Measurements from ENCODE around the gene HMGXB4. TPM values are rescaled to one million over a fixed set of nuclear protein-coding genes. Genes with fewer than 3 reads are reported as not detected.

The HMGXB4 gene
- total RNA-seq, 4 donors from 2014 or later = 14.0 to 43.4 (median 26.2) TPM

DNA sequence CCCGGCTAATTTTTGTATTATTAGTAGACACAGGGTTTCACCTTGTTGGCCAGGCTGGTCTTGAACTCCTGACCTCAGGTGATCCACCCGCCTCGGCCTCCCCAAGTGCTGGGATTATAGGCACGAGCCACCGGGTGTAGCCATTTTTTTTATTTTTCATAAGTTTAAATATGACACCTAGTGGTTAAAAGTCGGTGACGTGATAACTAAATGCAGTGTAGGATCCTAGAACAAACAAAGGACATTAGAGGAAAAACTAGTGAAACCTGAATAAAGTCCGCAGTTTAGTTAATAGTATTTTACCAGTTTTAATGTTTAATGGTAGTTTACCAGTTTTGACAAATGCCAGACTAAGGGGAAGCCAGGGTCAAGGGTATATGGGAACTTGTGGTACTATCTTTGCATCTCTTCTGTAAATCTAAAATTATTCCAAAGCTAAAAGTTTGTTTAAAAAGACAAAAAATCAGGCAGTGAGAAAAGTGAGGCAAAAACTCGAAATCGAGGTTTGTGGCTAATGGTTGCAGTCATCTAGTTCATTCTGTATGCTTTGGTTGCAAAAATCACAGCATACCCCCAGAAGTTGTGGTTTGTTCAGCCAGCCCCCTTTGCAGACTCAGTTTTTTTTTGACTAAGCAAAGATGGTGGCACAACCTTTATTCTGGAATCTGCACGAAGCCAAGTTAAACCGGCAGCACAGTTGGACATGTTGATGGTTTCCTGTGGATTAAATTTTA lies 72.0 kb downstream of the HMGXB4 start:
- intact Hi-C loops (cut with DNase I; ENCODE audit: low total_unique reads) (no loop called here), in situ Hi-C loops (cut with MboI; ENCODE audit: low pct_ligation_motif_present in 1 of 4, low pct_unique_long_range_greater_than_20kb in 1 of 4, low sequenced_read_pairs in 3 of 4) (no loop called here)
- Histone ChIP-seq H3K36me3 (peaks cover 0 to 62% (median 19%) of the 10 kb centered on the region in 4 donors), H3K4me1 (peaks cover 0 to 14% (median 6%) of the 10 kb centered on the region in 4 donors), H3K27ac (peak overlapping the region; percentile 71 to 84 (median 76)), H3K27me3 (no peaks in the 10 kb centered on the region), H3K4me3 (no peak overlapping the region), H3K9me3 (no peaks in the 10 kb centered on the region)
- WGBS, 2 donors (ENCODE audit: low coverage in 1 of 2) = 70 to 75% methylated on average over 10 to 12 of the region's 12 CpGs
- DNase-seq = no peak
- TF ChIP-seq EP300 (IDR thresholded peaks at IDR 0.05; ENCODE audit: low read depth) = no peak
- no peak for TF ChIP-seq POLR2AphosphoS5 (IDR thresholded peaks at IDR 0.05)
- TF ChIP-seq POLR2A (IDR thresholded peaks at IDR 0.05) = no peak
- TF ChIP-seq, protein P1, sequence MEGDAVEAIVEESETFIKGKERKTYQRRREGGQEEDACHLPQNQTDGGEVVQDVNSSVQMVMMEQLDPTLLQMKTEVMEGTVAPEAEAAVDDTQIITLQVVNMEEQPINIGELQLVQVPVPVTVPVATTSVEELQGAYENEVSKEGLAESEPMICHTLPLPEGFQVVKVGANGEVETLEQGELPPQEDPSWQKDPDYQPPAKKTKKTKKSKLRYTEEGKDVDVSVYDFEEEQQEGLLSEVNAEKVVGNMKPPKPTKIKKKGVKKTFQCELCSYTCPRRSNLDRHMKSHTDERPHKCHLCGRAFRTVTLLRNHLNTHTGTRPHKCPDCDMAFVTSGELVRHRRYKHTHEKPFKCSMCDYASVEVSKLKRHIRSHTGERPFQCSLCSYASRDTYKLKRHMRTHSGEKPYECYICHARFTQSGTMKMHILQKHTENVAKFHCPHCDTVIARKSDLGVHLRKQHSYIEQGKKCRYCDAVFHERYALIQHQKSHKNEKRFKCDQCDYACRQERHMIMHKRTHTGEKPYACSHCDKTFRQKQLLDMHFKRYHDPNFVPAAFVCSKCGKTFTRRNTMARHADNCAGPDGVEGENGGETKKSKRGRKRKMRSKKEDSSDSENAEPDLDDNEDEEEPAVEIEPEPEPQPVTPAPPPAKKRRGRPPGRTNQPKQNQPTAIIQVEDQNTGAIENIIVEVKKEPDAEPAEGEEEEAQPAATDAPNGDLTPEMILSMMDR (IDR thresholded peaks at IDR 0.05) = no peak

DNA sequence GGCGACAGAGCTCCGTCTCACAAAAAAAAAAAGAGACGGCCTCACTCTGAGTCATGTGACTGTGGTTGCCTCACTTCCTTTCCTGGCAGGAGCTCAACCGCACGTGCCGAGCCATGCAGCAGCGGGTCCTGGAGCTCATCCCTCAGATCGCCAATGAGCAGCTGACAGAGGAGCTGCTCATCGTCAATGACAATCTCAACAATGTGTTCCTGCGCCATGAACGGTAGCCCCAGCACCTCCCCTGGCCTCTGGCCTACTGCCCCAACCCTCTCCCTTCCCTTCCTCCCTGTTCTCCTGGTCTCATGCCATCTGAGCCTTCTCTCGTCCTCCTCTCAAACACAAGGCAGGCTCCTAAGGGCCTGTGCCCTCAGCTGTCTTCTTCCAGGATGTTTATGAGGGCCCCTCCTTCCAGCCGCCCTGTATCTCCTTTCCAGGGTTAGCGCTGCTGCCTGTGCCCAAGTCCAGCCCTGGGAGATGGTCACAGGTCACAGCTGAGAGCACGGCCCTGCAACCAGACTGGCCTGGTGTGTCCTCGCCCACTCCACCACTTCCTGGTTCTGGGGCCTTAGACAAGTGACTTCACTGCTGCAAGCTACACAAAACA lies 73.1 kb downstream of the HMGXB4 start:
- WGBS, 2 donors (ENCODE audit: low coverage in 1 of 2) = 52% methylated on average over 16 of the region's 16 CpGs; no CpG with 5 or more reads in 1 of the 2 donors
- intact Hi-C loops (cut with DNase I; ENCODE audit: low total_unique reads) (no loop called here), in situ Hi-C loops (cut with MboI; ENCODE audit: low pct_ligation_motif_present in 1 of 4, low pct_unique_long_range_greater_than_20kb in 1 of 4, low sequenced_read_pairs in 3 of 4) (no loop called here)
- no peaks in the 10 kb centered on the region for H3K9me3 ChIP-seq
- H3K4me3 ChIP-seq = no peak overlapping the region
- no peaks in the 10 kb centered on the region for H3K27me3 ChIP-seq
- no peak for TF ChIP-seq POLR2A (IDR thresholded peaks at IDR 0.05)
- peak; percentile 86 to 94 (median 87) for TF ChIP-seq POLR2AphosphoS5 (IDR thresholded peaks at IDR 0.05)
- TF ChIP-seq, protein P1 (IDR thresholded peaks at IDR 0.05) = no peak
- TF ChIP-seq EP300 (IDR thresholded peaks at IDR 0.05; ENCODE audit: low read depth) = peak; percentile 81
- peak; percentile 80 for DNase-seq
- peak overlapping the region; percentile 71 to 84 (median 76) for H3K27ac ChIP-seq
- H3K36me3 ChIP-seq = peaks cover 0 to 57% (median 20%) of the 10 kb centered on the region in 4 donors
- peaks cover 0 to 14% (median 6%) of the 10 kb centered on the region in 4 donors for H3K4me1 ChIP-seq

DNA sequence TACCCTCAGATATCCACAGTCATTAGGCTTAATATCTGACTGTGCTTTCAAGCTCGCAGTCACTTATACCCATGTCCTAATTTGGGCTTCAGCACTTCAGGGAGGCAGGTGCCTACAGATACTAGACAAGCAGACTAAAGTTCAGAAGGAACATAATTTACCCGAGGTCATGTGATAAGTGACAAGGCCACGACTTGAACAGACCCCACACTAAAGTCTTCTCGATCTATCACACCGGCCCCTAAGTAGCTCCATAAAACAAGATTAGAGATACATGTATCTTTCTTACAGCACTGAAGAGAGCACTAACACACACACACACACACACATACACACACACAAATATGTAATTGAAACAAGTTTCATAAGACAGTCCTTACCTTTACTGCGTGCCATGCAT lies 75.0 kb downstream of the HMGXB4 start:
- Histone ChIP-seq H3K27me3 (no peaks in the 10 kb centered on the region), H3K36me3 (peaks cover 0 to 43% (median 20%) of the 10 kb centered on the region in 4 donors), H3K27ac (no peak overlapping the region), H3K9me3 (no peaks in the 10 kb centered on the region), H3K4me3 (no peak overlapping the region), H3K4me1 (peaks cover 0 to 14% (median 6%) of the 10 kb centered on the region in 4 donors)
- DNase-seq = no peak
- in situ Hi-C loops (cut with MboI; ENCODE audit: low pct_ligation_motif_present in 1 of 4, low pct_unique_long_range_greater_than_20kb in 1 of 4, low sequenced_read_pairs in 3 of 4) = no loop called here
- 83 to 96% methylated on average over 3 to 6 of the region's 6 CpGs for WGBS, 2 donors (ENCODE audit: low coverage in 1 of 2)
- TF ChIP-seq POLR2A (IDR thresholded peaks at IDR 0.05) = no peak
- TF ChIP-seq POLR2AphosphoS5 (IDR thresholded peaks at IDR 0.05) = no peak
- intact Hi-C loops (cut with DNase I; ENCODE audit: low total_unique reads) = no loop called here

DNA sequence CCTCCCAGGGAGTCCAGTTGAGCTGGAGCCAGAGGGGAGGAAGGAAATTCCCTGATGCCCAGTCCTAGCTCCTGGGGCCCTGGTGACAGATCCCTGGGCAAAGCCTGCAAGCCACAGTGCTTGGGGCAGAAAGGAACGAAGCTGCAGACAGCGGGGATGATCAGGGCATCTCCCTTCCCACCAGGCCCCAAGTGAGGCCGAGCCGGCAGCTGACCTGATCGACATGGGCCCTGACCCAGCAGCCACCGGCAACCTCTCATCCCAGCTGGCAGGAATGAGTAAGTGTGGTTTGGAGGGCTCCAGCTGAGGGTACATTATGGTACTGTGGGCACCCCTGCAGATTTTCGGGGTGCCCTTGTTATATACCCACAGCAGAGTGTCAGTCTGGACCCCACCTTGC lies 75.9 kb downstream of the HMGXB4 start:
- in situ Hi-C loops (cut with MboI; ENCODE audit: low pct_ligation_motif_present in 1 of 4, low pct_unique_long_range_greater_than_20kb in 1 of 4, low sequenced_read_pairs in 3 of 4) = no loop called here

More for the DNA sequence above, 75.9 kb downstream of the HMGXB4 start:
- no peak overlapping the region for H3K27ac ChIP-seq
- intact Hi-C loops (cut with DNase I; ENCODE audit: low total_unique reads) = no loop called here
- peaks cover 0 to 44% (median 19%) of the 10 kb centered on the region in 4 donors for H3K36me3 ChIP-seq
- no peaks in the 10 kb centered on the region for H3K9me3 ChIP-seq
- no peak overlapping the region for H3K4me3 ChIP-seq
- TF ChIP-seq POLR2AphosphoS5 (IDR thresholded peaks at IDR 0.05) (no peak), POLR2A (IDR thresholded peaks at IDR 0.05) (no peak), EP300 (IDR thresholded peaks at IDR 0.05; ENCODE audit: low read depth) (no peak)
- TF ChIP-seq, protein P1 (IDR thresholded peaks at IDR 0.05) = no peak
- DNase-seq = no peak
- H3K4me1 ChIP-seq = peaks cover 0 to 14% (median 6%) of the 10 kb centered on the region in 4 donors
- WGBS, 2 donors (ENCODE audit: low coverage in 1 of 2) = 92% methylated on average over 7 of the region's 7 CpGs; no CpG with 5 or more reads in 1 of the 2 donors
- H3K27me3 ChIP-seq = no peaks in the 10 kb centered on the region
